Islet precursor cell (in vitro differentiated cells): ENCODE measurements around the gene HSCB.
"Not testable (repeated sequence)": the region's sequence is repeated elsewhere in the genome, so short reads cannot be mapped to it uniquely, and the experiment has no call there.

Experiments used
- DNase-seq: peaks from one replicate; pipeline ENCODE4 v3.0.0-alpha.2; 2018

HSCB gene

GRCh38 chr22:28792491-28793383 lies 50.9 kb downstream of the HSCB start:
- DNase-seq = no peak

- no peak for DNase-seq
Observed at GRCh38 chr22:28793976-28794584, 52.2 kb downstream of the HSCB start.

DNA sequence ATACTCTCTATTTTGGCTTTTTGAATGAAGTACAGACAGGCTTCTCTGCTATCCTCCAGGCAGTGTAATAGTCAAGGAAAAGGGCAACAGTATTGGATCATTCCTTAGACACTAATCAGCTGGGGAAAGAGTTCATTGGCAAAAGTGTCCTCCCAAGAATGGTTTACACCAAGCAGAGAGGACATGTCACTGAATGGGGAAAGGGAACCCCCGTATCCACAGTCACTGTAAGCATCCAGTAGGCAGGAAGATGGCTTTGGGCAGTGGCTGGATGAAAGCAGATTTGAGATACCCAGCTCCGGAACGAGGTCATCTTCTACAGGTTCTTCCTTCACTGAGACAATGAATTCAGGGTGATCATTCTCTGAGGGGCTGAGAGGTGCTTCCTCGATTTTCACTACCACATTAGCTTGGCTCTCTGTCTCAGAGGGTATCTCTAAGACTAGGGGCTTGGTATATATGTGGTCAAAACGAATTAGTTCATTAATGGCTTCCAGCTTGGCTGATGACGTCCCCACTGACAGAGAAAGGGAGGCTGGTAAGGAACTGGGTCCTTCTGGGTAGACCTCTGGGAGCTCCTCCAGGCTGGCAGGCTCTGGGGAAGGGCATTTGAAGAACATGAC lies 53.3 kb downstream of the HSCB start:
- DNase-seq = no peak

DNA sequence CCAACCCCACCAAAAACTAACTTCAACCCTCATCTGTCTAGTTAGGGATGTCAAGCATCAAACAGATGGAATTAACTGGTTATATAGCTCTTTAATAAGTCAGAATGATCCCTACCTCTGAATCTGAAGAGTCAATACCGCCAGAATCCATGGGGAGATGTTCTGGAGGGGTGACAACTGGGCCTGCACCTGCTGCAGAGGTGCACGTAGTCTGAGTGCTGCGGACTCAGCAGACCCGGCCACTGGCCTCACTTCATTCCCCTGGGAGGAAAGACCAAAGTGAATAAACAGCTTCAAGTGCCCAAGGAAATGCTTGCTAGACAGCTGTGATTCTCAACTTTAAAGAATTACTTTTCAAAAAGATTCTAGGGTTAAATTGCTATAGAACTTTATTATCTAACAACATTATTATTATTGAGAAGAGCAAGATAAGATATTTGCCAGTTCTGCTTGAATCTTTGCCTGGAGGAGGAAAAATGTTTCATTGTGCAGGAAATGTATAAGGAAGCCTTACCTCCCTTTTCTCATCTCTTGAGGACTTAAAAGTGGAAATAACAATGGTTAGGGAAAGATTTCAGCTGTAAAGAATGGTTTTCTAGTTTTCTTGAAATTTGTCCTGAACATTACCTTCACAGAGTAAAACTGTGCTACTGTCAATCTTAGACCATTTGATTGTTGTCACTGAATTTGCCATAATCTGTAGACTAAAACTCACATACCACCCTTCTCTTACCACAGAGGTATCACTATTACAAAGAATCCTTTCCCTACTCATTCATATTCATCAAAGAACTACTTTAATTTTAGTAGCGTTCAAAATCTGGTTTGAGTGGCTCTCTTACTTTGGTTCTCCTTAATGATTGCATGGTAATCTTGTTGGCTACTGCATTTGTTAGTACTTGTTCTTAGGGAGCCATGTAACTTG lies 54.4 kb downstream of the HSCB start:
- DNase-seq = no peak

- DNase-seq = peak; percentile 72
Observed at GRCh38 chr22:28798810-28799605, 57.2 kb downstream of the HSCB start.

DNA sequence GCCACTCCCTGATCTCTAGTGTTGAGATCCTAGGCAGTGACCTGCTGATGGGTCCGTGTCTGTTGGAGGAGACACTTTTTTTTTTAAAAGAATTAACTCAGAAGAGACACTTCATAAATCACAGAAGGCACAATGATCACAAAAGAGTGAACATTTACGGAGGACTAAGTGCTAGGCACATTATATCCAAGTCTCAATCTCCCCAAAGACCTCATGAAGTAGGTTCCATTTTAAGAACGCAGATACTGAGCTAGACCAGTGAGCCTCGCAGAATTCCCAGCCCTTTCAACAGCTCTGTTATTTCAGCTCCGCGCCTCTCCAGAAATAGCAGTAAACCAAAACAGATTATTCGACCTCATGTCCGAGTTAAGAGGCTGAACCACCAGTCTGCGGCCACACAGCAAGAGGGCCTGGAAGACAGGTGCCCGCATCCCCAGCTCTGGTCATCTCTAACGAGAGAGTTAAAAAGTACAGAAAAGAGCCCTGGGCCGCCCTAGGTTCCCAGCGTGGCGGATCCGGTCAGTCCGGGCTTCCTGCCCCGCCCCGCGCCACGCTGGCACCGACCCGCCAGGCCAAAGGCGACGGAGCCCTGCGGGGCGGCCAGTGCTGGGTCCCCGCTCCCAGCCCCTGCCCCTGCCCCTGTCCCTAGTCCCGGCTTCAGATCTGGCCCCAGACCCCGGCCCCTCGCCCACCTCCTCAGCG lies 57.9 kb downstream of the HSCB start:
- peak; percentile 65 for DNase-seq

DNA sequence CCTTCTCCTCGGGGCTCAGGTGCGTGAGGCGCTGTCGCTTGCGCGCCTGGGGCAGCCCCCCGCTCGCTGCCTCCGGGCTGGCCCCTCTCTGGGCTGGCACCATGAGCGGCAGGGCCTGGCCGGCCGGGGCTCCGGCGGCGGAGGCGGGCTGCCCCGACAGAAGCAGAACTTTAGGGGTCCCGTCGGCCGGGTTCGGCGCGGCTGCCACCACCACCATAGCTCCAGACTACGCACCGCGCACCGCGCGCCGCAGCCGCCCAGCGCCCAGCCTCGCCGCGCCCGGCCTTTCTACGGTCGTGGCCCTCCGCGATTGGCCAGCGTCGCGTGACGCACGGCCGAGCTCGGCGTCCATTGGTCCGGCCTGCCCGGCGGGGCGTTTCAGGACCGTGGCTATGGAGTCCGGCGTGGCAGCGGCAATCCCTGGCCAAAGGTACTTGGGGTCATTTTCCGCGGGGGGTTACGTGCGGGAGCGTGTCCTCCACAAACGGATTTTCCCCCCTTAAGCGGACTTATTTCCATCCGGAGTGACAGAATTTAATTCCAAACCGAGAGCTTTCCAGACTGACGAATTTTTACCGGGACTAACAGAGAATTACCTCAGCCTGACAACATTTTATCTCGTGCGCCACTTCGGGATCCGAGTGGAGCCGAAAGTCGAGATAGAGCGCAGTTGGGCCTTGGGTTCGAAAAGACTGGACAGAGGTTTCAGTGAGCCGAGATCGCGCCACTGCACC lies 58.6 kb downstream of the HSCB start, which contains the start of gene XBP1:
XBP1 (minus strand) TSS at position 262 of the 734 bp plus-strand sequence.
- peak; percentile 96 for DNase-seq

GRCh38 chr22:28801845-28802594 lies 60.2 kb downstream of the HSCB start:
- no peak for DNase-seq

GRCh38 chr22:28802595-28803123 lies 60.8 kb downstream of the HSCB start:
- no peak for DNase-seq

DNA sequence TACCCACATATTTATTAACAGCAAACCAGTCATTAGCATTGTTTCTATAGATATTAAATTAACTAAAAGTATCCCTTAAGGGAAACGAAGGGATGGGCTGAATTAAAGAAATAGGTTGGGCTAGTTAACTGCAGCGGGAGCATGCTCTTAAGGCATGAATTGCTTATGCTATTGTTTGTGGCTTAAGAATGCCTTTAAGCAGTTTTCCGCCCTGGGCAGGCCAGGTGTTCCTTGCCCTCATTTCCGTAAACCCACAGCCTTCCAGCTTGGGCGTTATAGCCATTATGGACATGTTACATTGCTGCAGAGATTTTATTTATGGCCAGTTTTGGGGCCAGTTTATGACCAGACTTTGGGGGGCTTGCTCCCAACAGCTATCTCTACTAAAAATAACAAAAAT lies 63.6 kb downstream of the HSCB start:
- not testable (repeated sequence) for DNase-seq
